GM13977 (cell line): Measurements from ENCODE around the gene DCBLD2.
"Not testable (repeated sequence)": the region's sequence is repeated elsewhere in the genome, so short reads cannot be mapped to it uniquely, and the experiment has no call there.

Experiments
- DNase-seq: peaks from one replicate; pipeline ENCODE4 v3.0.0; 2012; ENCODE audit warnings: low spot score
- in situ Hi-C: fragments of 300-500 bp; cut with MboI; formaldehyde crosslinking; loops from one replicate; pipeline ENCODE4 v1.12.0; 2022; ENCODE audit warnings: low sequenced_read_pairs, low pct_unique_long_range_greater_than_20kb, mixed read lengths, inconsistent platforms; ENCODE audit not compliant: unreplicated experiment
- TF ChIP-seq, protein P1 (sequence below): IDR thresholded peaks from 2 replicates; pipeline ENCODE4 v1.5.1; 2012; ENCODE audit warnings: mild to moderate bottlenecking, control low read depth; ENCODE audit not compliant: insufficient read depth; ENCODE audit errors: extremely low read depth, missing control alignments

The DCBLD2 gene

DNA sequence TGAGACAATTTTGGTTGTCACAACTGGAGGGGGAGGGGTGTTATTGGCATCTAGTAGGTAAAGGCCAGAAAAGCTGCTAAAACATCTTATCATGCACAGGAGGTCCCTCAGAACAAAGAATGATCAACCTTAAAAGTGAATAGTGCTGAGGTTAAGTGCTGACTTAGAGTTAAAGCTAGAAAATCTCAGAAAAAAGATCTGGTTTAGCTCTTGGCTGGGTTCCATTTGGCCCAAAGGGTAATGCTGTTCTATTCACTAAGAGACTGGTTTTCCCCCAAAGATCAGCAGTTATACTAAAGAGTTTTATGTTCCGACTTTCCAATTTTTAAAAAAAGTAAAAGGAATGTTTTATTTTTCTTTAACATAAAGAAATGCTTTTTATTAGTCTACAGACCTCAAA is 15.6 kb downstream of the DCBLD2 start:
- in situ Hi-C loops: no loop called here
- TF ChIP-seq, protein P1, sequence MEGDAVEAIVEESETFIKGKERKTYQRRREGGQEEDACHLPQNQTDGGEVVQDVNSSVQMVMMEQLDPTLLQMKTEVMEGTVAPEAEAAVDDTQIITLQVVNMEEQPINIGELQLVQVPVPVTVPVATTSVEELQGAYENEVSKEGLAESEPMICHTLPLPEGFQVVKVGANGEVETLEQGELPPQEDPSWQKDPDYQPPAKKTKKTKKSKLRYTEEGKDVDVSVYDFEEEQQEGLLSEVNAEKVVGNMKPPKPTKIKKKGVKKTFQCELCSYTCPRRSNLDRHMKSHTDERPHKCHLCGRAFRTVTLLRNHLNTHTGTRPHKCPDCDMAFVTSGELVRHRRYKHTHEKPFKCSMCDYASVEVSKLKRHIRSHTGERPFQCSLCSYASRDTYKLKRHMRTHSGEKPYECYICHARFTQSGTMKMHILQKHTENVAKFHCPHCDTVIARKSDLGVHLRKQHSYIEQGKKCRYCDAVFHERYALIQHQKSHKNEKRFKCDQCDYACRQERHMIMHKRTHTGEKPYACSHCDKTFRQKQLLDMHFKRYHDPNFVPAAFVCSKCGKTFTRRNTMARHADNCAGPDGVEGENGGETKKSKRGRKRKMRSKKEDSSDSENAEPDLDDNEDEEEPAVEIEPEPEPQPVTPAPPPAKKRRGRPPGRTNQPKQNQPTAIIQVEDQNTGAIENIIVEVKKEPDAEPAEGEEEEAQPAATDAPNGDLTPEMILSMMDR: no peak
- no peak for DNase-seq

DNA sequence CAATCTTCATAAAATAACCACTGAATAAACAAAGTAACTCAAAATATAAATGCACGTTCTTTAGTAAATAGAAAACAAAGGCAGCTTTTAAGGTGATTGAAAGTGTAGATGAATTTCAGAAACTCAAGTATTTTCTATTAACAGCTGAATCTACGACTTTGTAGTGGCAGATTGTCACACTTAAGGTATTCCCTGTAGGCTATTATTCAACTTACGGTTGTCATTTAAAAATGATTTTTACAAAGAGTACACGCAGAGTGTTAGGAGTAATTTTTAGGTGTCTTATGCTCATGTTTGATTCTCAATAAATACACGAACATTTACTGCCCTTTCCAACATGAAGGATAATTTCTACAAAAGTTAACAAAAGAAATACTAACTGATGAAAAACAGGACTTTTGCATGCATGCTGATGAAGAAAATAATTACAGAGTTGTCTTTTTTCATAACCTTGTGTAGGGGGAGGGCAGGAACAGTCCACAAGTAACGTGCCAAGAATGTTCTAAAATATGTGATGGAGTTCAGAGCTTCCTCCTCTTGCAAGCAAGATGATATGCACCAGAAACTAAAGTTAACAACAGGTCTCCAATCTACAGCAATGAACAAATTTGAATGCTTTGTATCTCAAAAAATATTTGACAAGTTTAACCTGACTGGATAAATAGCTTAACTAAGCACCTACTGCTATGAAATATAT is 16.7 kb downstream of the DCBLD2 start:
- in situ Hi-C loops: no loop called here
- TF ChIP-seq, protein P1: no peak
- DNase-seq: no peak

DNA sequence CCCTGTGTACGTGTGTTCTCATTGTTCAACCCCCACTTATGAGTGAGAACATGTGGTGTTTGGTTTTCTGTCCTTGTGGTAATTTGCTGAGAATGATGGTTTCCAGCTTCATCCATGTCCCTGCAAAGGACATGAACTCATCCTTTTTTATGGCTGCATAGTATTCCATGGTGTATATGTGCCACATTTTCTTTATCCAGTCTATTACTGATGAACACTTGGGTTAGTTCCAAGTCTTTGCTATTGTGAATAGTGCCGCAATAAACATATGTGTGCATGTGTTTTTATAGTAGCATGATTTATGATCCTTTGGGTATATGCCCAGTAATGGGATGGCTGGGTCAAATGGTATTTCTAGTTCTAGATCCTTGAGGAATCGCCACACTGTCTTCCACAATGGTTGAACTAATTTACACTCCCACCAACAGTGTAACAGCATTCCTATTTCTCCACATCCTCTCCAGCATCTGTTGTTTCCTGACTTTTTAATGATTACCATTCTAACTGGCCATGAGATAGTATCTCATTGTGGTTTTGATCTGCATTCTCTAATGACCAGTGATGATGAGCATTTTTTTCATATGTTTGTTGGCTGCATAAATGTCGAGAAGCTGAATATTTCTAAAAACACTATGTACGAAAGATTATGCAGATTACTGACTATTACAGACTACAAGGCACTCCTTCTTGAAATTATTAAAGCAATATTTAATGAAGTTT is 18.7 kb downstream of the DCBLD2 start:
- in situ Hi-C loops, DNase-seq: not testable (repeated sequence)

DNA sequence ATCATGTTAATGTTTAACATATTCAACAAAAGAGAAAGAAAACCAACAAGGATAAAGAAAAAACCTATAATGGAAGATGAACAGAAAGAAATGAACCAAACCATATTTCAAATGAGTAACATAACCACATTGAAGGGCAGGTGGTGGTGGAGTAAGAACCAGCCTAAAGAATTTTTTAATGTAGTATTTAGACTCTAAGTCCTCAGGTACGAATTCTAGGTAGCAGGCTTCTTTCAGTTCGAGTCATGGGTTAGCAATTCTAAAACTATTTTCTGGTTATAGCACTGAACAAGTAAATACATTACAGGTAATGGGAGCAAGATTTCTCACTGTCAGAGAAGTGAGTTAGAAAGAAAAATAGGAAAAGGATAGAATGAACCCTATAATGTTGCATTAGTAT is 24.4 kb downstream of the DCBLD2 start:
- TF ChIP-seq, protein P1: no peak

DNA sequence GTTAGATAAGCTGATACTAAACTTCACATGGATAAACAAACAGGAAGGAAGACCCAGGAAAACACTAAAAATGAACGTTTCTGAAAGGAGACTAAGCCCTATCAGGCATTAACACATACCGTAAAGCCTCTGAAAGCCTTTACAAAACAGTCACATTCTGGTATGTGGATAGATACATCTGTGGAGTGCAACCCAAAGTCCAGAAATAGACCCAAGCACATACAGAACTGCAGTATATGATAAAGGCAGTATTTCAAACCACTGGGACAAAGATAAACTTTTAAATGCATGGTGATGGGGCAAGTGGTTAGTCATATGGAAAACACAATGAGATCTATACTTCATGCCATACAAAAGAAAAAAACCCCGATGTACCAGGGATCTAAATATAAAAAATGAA is 26.0 kb downstream of the DCBLD2 start:
- TF ChIP-seq, protein P1: no peak
- no peak for DNase-seq

More for the DNA sequence above, 24.4 kb downstream of the DCBLD2 start:
- no peak for DNase-seq
- in situ Hi-C loops: no loop called here

DNA sequence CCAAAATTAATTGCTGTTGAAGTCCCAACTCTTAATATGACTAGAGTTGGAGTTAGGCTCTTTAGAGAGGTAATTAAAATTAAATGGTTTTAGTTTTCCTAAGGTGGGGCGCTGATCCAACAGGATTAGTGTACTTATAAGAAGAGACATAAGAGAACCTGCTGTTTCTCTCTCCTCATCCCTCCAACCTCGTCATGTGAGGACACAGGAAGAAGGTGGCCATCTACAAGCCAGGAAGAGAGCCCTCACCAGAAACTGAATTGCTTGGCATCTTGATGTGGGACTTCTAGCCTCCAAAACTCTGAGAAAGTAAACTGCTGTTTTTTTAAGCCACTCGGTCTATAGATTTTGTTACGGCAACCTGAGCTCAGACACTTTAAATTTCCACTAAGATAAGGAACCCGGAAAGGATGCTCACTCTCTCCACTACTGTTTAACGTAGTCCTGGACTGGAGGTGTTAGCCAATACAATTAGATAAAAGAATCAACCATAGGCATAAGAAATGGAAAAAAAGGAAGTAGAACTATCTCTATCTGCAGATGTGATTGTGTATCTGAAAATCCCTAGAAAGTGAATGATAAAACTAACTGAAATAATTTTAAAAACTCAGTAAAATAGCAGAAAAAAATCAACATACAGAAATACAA is 26.8 kb downstream of the DCBLD2 start:
- TF ChIP-seq, protein P1: no peak
- in situ Hi-C loops: no loop called here
- DNase-seq: no peak

More for the DNA sequence above, 26.0 kb downstream of the DCBLD2 start:
- in situ Hi-C loops: no loop called here

DNA sequence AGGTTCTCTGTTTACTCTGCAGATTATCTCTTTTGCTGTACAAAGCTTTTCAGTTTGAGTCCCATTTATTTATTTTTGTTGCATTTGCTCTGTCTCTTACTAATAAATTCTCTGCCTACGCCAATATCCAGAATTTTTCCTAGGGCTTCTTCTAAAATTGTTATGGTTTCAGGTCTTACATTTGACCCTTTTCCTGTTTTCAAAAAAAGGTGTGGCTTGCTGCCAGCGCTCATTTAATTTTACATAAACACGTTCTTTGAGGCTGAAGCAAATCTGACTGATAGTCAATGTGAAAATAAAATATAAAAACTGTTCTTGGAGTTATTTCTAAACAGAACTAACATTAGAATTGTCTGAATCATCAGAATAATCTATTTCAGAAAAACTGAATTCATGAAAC is 32.1 kb downstream of the DCBLD2 start:
- in situ Hi-C loops: no loop called here
- TF ChIP-seq, protein P1: no peak

DNA sequence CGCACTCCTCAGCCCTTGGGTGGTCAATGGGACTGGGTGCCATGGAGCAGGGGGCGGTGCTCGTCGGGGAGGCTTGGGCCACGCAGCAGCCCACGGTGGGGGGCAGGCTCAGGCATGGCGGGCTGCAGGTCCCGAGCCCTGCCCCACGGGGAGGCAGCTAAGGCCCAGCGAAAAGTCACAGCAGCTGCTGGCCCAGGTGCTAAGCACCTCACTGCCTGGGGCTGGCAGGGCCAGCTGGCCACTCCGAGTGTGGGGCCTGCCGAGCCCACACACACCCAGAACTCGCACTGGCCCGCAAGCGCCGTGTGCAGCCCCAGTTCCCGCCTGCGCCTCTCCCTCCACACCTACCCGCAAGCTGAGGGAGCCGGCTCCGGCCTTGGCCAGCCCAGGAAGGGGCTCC is 43.5 kb downstream of the DCBLD2 start:
- in situ Hi-C loops, DNase-seq: not testable (repeated sequence)

More for the DNA sequence above, 32.1 kb downstream of the DCBLD2 start:
- no peak for DNase-seq

DNA sequence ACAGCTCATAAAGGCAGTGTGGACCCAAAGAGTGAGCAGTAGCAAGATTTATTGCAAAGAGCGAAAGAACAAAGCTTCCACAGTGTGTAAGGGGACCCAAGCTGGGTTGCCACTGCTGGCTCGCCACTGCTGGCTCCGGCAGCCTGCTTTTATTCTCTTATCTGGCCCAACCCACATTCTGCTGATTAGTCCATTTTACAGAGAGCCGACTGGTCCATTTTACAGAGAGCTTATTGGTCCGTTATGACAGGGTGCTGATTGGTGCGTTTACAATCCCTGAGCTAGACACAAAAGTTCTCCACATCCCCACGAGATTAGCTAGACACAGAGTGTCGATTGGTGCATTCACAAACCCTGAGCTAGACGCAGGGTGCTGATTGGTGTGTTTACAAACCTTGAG is 44.2 kb downstream of the DCBLD2 start:
- DNase-seq, in situ Hi-C loops: not testable (repeated sequence)
